ENCODE data around the gene C19orf25. TPM values are rescaled to one million over a fixed set of nuclear protein-coding genes. Genes with fewer than 3 reads are reported as not detected.
A peak's percentile ranks its signal among the peaks of the same experiment; 100 is the strongest.
"Not testable (repeated sequence)": the region's sequence is repeated elsewhere in the genome, so short reads cannot be mapped to it uniquely, and the experiment has no call there.

The C19orf25 gene
- total RNA-seq, 1 experiment from 2014 or later, result 86.7 TPM

DNA sequence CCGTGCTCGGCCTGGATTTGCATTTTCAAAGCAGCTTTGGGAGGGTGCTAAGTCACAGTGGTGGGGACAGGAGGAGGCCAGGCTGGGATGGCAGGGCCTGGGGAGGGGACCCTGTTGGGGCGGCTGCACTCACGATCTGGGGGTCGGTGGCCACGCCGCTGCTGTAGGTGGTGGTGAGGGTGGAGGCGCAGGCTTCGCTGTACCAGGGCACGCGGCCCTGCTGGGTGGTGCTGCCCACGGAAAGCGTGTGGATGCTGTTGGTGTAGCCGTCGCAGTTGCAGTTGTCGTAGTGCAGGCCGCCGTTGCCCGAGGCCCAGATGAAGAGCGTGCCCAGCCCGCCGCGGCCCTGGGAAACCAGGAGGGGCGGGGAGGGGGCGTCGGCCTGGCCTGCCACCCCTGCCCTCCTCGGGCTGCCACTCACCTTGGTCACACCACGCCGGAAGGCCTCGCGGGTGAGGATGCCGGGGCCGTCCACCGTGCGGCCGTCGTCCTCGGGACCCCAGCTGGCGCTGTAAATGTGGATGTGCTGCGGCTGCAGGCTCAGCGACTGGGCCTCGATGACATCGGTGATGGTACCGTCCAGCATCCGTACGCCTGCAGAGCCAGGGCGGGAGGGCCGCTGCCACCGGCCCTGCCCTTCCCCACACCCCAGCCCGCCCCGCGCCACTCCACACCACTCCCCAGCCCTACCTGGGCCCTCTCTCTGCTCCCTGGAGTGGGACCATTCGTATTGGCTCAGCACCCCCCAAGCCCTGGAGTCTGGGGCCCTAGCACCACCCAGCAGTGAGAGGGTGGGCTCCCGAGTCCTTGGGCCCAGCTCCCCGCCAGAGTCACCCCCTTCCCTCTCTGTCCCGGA lies 7.9 kb upstream of the C19orf25 start:
- in situ Hi-C loops (cut with HindIII; ENCODE audit: low sequenced_read_pairs), result no loop called here
- DNase-seq (ENCODE audit: low spot score), result no peak

DNA sequence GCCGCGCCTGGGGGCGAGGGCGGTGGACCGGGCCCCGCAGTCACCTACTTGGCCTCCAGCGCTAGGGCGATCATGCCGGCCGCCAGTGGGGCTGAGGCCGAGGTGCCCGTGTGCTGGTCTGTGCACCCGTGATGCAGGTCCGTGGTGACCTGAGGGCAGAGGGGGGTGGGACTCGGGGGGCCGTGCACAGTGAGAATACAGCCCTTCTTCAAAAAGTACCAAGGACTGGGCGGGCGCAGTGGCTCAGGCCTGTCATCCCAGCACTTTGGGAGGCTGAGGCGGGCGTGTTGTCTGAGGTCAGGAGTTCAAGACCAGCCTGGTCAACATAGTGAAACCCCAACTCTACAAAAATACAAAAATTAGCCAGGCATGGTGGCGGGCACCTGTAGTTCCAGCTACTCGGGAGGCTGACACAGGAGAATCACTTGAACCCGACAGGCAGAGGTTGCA lies 5.0 kb upstream of the C19orf25 start:
- in situ Hi-C loops (cut with HindIII; ENCODE audit: low sequenced_read_pairs), result no loop called here
- no peak for DNase-seq (ENCODE audit: low spot score)

DNA sequence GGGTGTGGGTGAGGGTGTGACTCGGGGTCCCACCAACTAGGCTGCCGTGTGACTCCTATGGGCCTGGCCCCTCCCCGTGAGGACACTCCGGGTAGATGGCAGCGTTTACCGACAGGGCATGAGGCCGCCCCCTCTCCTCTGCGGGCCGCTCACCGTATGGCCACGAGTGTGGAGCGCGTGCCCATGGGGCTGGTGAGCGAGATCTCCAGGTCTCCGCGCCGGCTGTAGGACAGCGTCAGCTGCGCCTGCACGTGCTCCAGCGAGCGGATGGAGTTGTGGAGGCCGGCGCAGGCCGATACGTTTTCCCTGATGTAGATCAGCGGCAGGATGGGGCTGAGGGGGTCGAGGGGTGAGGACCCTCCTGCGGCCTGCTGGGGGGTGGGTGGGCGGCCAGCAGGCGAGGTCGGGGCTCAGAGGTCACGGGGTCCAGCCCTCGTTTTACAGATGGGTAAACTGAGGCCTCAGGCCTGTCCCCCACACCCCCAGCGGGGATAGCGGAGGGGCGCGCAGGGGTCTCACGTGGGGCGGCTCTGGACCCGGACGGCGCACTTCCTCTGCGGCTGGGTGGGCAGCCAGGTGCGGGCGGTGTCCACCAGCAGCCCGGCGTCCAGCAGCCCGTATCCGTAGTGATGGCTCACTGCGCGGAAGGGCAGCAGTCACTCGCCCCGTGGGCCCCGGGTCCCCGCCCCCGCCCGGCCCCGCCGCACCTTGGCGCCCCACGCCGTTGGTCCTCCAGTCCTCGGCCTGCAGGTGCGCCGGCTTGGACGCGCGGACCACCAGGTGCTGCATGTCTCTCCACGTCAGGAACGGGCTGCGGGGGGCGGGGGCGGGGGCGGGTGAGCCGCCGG lies 4.3 kb upstream of the C19orf25 start:
- DNase-seq (ENCODE audit: low spot score), result no peak
- in situ Hi-C loops (cut with HindIII; ENCODE audit: low sequenced_read_pairs), result no loop called here

DNA sequence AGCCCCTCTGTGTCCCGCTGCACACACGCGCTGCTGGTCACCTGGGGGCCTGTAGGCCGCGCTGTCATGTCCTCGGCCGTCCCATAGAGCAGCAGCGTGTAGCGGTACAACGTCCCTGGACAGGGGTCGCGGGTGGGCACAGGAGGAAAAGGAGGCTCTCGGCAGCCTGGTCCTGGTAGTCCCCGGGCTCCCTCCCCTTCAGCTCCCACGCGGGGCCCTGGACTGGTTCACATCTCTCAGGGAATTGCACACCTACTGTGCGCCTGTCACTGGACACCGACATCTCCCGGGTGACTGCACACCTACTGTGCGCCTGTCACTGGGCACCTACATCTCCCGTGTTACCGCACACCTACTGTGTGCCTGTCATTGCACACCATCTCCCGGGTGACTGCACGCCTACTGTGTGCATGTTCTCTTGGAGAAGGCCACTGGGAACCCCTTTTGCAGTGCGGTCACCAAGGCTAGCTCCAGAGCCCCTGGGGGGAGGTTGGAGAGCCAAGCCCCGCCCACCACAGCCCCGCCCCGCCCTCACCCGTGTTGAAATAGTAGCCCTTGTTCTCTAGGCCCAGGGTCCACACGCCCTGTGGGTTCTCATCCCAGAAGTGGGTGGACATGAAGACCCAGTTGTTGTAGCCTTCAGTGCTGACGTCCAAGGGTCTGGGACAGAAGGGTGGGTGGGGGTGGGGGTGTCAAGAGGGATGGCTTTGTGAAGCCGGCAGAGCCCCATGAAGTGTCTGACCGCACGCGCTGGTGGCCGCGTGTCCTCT lies 3.5 kb upstream of the C19orf25 start:
- DNase-seq (ENCODE audit: low spot score), result no peak
- in situ Hi-C loops (cut with HindIII; ENCODE audit: low sequenced_read_pairs), result no loop called here

DNA sequence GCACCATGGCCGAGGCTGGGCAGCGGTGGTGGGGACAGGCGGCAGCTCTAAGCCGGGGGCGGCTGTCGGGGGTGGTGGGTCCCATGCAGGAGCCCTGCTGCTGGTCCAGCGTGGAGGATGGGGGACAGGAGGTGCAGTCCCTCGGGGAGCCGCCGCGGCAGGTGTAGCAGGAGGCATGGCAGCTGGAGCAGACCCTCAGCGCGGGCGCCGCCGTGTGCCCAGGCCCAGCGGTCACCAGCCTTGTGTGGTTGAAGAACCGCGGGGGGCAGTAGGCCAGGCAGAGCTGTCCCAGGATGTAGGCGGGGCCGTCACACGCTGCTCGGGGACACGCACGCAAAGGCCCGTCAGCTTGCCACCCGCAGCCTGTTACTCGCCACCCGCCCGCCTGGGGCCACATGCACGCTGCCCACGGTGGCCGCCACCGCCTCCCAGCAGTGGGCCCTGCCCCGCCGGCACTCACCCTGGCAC lies 2.9 kb upstream of the C19orf25 start:
- in situ Hi-C loops (cut with HindIII; ENCODE audit: low sequenced_read_pairs), result no loop called here
- DNase-seq (ENCODE audit: low spot score), result no peak

DNA sequence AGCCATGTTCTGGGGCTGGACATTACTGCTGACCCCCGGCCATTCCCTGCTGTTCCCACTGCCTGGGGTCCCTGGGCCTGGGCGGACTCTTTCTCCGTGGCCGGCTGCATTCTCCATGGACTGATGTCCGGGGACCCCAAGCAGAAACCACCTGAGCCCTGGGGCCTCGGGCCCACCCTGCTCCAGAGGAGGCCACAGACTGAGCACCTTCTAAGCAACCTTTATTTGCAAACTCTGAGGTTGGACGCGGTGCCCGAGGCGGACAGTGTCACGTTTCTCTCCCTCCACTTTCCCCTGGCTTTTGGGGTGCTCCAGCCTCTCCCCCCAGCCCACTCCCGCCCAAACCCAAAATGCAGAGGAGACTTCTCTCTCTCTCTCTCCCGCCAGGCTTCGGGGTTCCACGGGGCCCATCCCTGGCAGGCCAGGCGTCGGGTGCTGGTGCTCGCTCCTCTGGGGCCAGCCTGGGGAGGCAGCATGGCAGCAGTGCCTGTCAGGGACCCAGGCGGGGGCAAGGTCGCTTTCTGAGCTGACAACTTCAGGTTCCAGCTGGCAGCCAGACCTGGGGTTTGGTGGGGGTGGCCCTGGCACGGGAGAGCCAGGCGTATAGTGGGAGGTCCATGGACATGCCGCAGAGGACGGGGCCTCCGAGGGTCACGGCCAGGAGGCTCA lies 2.3 kb upstream of the C19orf25 start:
- in situ Hi-C loops (cut with HindIII; ENCODE audit: low sequenced_read_pairs), result no loop called here
- DNase-seq (ENCODE audit: low spot score), result no peak

DNA sequence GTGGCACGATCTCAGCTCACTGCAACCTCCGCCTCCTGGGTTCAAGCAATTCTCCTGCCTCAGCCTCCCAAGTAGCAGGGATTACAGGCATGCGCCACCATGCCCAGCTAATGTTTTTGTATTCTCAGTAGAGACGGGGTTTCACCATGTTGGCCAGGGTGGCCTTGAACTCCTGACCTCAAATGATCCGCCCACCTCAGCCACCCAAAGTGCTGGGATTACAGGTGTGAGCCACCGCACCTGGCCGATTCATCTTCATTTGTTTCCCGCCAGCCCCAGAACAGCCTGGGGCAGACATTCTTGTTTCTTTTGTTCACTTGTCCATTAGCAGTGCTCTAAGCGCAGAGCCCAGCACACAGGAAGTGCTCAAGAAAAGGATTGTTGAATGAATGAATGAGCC lies 2.0 kb downstream of the C19orf25 start:
- DNase-seq (ENCODE audit: low spot score); in situ Hi-C loops (cut with HindIII; ENCODE audit: low sequenced_read_pairs): not testable (repeated sequence)

DNA sequence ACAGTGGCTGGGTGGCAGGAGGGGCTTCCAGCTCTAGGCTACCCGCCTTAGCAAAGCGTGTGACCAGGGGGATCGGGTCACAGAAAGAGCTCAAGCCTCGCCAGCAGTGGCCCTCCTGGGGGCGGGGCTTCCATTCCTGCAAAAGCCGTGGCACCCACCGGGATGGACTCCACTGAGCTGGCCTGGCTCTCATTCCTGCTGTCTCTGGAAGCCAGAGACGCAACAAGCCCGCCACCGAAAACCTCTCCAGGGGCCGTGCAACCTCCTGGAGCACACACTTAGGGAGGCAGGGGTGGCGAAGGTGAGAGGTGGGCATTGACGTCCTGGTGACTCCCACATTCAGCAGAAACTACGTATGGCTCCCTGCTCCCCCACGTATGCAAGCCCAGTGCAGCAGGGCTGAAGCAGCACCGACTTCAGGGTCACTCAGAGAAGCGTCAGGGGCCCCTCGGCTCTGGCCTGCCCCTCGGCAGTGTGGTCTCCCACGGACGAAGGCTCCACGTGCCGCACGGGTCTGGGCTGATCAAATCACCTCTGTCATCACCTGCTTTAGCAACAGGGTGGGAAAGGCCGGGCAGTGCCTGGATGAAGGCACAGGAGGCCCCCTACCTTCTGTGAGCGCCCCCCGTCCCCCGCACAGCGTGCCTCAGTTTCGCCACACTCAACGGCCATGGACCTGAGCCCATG lies 3.1 kb downstream of the C19orf25 start:
- DNase-seq (ENCODE audit: low spot score), result no peak
- in situ Hi-C loops (cut with HindIII; ENCODE audit: low sequenced_read_pairs), result no loop called here

DNA sequence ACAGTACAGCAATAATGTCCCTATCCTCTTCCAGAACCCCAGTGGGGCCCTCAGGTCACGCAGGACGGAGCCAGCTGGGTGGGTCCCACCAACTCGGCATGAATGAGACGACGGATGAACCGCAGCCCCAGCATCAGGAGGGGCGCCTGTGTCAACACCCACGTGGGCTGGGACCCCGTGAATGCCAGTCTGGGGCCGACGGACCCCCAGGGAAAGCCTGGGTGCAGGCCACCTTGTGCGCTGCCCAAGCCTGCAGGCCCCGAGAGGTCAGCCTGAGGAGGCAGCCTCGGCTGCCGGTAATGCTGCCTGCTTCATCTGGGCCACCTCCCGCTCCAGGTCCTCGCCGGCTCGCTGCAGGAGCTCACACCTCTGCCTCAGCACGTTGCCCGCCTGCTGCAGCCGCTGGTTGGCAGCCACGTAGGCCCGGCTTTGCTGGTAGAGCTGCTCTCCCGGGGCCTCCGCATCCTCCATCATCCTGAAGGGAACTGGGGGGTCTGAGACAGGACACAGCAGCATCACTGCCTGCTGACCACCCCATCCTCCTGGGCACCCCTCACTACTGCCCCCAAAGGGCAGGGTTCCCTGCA lies 4.2 kb downstream of the C19orf25 start:
- no peak for DNase-seq (ENCODE audit: low spot score)
- in situ Hi-C loops (cut with HindIII; ENCODE audit: low sequenced_read_pairs), result no loop called here

DNA sequence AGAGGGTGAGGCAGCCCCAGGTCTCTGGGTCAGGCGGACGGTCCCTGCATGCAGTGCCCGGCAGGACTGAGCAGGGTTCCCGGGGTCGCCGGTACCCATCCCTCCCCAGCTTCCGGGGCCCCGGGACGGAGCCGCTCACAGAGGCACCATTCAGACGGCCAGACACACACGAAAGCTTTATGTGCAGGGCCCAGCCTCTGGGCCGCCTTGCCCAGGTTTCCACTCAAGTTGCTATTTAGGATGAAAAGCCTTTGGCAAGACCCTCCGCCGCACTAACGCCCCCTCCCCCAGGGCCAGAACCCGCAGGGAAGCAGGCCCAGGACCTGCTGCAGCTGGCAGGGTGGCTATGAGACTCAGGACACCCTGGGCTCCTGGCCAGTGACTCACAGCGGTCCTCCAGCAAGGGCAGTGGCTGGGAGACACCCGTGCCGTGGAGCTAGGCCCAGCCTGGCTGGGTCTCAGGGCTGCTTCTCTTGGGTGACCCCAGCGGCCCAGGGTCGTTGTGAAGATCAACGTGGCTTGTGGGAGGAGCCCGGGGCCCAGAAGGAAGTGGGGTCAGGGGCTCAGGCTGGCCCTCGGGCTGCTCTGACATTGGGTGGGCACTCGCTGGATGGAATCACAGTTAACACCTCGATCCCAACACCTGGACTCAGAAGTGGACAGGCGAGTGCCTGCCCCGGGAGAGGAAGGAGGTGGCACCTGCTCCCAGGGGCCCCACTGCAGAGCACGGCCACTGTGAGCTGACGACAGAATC lies 4.8 kb downstream of the C19orf25 start:
- in situ Hi-C loops (cut with HindIII; ENCODE audit: low sequenced_read_pairs), result no loop called here
- DNase-seq (ENCODE audit: low spot score), result peak; percentile 43

DNA sequence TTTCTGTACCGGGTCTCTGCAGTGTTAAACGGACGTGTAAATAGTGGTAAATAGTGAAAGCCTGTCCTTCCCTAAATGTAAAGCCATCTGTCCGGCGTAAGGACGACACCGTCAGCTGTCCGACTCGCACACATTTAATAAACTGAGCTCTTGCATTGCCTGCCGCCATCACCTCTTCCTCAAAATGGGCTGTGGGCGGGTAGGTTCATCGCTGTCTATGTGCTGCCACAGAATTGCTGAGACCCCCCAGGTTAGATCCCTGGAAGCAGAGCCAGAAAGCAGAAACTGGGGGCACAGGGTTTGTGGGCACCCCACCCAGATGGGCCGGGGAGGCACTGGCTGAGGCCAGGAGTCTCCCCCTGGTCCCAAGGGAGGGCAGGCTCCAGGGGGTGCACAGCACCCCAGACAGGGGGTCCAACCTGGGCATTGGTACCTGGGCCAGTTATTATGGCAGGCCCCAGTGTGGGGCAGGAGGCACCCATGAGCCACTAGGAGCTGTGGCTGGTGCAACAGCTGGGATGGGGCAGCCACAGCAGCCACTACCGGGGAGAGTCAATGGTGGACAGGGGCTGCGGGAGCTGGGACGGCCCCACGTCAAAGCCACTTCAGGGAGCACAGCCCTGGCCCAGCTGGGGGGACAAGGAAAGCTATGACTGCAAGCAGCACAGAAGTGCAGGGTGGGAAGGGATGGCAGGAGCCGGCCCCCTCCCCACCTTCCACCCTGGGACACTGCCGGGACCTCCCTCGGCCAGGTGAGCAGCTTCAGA lies 5.7 kb downstream of the C19orf25 start:
- in situ Hi-C loops (cut with HindIII; ENCODE audit: low sequenced_read_pairs), result no loop called here
- DNase-seq (ENCODE audit: low spot score), result no peak

DNA sequence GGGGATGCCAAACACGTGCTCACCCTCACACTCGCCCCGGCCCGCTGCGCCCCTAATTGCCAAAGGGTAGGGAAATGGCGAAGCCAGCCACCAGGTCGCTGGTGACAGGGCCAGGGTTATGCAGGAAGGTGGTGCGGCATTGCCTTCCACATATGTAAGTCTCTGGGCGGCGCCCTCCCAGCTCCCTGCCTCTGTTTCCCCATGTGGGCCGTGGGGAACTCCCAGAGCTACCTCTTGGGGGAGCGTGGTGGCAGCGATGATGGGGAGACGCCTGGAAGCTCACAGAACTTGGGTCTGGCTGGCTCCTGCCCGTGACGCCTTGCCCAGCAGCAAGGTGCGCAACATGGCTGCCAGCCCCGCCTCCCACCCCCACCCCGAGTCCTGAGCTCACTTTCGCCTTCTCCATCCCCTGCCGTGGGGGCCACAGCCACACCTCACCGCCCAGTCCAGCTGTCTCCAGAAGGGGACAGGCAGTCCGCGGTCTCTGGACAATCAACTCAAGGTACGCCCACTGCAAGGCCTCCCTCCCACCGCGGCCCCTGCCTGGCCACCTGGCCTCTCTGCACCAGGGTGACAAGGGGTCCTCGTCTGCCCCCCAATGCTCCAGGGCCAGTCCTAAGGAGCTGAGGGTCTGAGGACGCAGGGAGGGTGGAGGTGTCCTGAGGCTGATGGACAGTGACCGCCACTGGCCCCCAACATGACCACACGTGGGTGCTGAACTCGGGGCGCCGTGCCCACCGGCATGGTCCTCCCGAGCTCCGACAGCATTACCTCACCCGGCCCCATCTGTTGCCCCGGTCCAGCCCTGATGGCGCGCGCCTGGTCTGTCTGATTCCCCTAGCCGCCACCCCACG lies 6.6 kb downstream of the C19orf25 start:
- peak; percentile 69 for DNase-seq (ENCODE audit: low spot score)
- in situ Hi-C loops (cut with HindIII; ENCODE audit: low sequenced_read_pairs), result no loop called here

DNA sequence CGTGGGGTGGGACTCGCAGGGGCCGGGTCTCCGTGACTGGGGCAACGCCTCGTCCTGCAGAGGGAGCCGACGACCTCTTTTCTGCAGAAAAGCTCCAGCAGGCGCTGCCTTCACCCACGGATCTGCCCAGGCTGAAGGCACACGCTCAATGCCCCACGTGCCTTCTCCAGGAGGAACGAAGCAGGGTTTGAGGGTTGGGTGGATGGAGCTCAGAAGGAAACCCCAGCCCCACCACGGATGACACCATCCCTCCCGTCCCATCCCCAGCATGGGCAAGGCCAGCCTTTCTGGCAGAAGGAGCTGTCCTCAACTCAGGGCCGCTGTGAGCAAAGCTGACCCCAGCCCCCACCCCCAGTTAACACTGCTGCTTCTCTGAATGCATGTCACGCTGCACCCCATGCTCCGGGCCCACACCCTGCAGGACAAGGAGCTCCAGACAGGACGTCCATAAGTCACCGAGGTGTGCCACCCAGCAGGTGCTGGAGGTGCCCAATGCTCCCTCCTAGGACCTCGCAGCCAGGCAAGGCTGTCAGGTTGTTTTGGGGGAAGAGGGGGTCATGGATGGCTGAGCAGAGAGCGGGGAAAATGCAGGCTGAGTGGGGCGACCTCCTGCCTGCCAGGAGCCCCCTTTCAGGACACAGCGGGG lies 7.4 kb downstream of the C19orf25 start:
- DNase-seq (ENCODE audit: low spot score), result peak; percentile 53
- in situ Hi-C loops (cut with HindIII; ENCODE audit: low sequenced_read_pairs), result no loop called here

DNA sequence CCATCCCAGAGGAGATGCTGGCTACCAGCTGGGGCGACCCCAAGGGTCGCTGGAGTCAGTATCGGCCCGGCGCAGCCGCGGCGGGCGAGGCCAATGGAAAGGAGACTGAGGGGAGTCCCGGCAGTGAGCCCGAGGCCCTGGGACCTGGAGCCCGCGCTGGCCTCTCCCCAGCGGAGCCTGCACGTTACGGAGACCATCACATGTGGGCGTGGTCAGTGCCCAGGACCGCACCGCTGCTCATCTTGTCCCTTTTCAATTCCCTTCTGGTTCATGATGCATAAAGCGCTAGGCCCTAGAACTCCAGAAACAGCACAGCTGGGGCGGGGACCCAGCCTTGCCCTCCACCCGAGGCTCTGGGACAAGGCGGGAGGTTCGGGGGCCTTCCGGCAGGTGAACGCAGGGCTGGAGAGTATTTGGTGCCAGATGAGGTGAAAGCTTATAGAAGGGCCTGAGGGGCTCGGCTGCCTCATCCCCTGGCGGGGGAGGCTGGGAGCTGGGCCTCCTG lies 8.0 kb downstream of the C19orf25 start:
- no peak for DNase-seq (ENCODE audit: low spot score)
- in situ Hi-C loops (cut with HindIII; ENCODE audit: low sequenced_read_pairs), result no loop called here

DNA sequence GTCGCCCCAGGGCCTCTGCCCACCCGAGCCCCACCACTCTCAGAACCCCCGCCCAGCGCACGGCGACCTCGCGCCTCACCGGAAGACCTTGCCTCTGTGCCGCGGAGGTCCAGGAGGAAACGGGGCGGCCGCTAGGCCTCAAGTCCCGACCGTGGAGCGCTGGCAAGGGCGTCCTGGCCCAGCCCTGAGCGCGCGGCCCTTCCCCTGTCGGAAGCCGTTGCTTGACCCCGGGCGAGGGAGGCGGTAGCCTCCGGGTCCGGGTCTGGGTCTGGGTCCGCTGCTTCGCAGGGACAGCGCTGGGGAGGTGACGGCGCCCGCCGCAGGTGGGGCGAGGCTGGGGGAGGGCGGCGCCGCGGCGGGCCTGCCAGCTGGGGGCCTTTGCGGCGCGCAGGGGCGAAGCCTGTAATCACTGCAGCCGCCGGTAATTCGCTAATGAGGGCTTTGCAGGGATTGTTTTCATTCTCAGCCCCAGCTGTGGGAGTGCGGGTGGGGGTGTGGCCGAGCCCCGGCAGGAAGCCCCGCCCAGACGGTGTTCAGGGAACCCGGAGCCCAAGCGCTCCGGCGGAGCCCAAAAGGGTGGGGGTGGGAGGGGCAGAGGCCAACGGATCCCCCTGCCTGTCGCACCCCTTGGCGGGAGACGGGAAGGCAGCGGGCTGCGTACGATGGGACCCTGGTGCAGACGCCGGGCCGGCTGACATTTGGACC lies 8.6 kb downstream of the C19orf25 start:
- DNase-seq (ENCODE audit: low spot score), result no peak

More for the DNA sequence above, 8.6 kb downstream of the C19orf25 start:
- in situ Hi-C loops (cut with HindIII; ENCODE audit: low sequenced_read_pairs), result no loop called here

All from G401 (cell line).